ENCODE results near the gene FOXO1. TPM values are rescaled to one million over a fixed set of nuclear protein-coding genes. Genes with fewer than 3 reads are reported as not detected.

The FOXO1 gene
- total RNA-seq, 1 experiment from 2014 or later = 7.4 TPM

DNA sequence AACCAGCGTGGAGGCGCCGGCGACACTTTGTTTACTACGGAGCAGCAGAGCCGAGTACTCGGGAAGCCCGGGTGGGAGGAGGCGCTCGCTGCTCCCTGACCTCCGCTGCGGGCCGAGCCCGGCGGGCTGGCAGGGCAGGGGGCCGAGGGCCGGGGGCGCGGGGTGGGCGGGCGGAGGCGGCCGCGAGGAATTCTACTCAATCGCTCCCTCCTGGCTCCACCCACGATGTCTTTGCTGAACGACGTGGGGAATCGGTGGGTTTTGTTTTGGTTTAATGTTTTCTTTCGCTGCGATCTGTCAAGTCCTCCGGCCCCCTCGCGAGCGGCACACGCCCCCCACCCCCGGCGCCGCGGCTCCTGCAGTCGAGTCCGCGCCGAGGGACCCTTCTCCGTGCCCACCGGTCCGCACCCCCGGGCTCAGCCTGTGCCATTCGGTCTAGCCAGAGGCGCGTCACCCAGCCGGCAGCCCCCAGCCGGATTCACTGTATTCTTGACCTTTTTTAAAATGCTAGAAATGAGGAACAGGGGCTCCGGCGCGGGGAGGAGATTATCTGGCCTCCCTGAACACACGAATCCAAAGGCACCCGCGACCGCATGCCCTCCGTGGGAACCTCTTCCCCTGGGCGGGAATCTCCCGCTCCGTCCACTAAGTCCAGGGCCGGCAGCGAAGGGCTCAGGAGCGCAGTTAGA is 636 bp upstream of the FOXO1 start:
- DNase-seq (ENCODE audit: low spot score) = no peak

DNA sequence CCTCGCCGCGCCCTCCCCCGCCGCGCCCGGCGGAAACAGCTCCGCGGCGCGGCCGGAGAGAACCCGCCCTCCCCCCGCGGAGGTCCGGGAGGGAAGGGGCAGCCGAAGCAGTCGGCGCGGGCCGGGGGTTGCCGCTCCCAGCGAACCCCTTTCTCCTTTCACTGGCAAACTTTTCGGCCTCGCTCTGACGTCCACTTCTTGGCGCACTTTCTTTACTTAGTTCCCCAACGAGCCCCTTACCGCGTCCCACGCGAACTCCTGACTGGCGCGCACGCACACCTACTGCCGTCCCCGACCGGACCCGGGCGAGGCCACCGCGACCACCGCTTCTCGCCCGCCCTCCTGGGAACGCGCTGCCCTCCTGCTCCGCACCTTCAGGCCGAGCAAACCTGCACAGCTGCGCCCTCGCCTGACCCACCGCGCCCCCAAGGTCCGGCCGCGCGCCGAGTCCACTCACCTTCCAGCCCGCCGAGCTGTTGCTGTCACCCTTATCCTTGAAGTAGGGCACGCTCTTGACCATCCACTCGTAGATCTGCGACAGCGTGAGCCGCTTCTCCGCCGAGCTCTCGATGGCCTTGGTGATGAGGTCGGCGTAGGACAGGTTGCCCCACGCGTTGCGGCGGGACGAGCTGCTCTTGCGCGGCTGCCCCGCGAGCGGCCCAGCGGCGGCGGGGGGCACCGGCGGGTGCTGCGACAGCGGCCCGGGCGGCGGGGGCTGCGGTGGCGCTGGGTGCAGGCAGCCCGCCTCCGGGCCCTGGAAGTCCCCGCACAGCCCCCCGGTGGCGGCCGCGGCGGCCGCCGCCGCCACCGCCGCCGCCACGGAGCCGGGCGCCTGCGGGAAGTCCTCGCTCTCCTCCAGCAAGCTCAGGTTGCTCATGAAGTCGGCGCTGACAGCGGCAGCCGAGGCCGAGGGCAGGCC is 1.1 kb downstream of the FOXO1 start:
- DNase-seq (ENCODE audit: low spot score) = peak; percentile 67

- peak; percentile 84 for DNase-seq (ENCODE audit: low spot score)
Observed at GRCh38 chr13:40664350-40665125, 1.9 kb downstream of the FOXO1 start.

DNA sequence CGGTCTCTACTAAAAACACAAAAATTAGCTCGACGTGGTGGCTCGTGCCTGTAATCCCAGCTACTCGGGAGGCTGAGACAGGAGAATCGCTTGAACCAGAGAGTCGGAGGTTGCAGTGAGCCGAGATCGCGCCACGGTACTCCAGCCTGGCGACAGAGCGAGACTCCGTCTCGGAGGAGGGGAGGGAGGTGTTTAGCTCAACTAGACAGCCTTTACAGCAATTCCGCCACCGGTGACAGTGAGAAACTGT is 2.4 kb downstream of the FOXO1 start:
- peak; percentile 86 for DNase-seq (ENCODE audit: low spot score)

- DNase-seq (ENCODE audit: low spot score) = no peak
Observed at GRCh38 chr13:40662866-40663265, 3.6 kb downstream of the FOXO1 start.

DNA sequence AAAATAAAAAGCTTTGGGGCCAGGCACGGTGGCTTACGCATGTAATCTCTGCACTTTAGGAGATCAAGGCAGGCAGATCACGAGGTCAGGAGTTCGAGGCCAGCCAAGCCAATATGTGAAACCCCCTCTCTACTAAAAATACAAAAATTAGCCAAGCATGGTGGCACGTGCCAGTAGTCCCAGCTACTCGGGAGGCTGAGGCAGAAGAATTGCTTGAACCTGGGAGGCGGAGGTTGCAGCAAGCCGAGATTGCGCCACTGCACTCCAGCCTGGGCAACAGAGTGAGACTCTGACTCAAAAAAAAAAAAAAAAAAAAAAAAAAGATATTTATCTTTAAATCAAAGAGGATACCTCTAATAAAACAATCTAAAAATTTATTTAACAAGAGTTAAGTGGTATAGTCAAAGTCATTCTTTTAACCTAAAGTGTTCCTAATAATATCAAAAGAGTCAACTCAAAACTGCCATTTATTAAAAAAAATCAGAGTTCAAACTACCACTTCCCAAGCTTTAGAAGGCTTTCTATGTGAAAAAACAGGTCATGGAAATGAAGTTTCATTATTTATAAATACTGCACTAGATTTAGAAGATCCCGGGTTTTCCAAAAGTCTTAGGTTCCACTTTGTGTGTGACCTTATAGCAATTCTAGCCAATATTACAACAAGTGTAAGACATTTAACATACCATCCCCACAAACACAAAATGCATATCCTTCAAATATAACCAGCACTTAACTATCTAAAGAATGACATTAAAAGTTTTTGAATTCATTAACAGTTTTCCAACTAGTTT is 4.4 kb downstream of the FOXO1 start:
- no peak for DNase-seq (ENCODE audit: low spot score)

DNA sequence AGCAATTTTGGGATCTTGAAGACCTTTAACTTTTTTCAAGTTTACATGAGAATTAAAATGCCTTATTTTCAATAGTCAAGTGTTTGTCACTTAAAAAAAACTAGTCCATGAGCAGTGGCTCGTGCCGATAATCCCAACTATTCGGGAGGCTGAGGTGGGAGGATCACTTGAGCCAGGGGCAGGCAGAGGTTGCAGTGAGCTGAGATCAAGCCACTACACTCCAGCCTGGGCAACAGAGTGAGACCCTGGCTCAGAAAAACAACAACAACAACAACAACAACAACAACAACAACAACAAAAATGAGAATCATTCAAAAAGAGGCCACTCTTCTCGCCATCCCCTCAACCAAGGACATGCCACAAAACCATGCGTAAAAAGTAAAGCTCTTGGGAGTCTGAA is 5.7 kb downstream of the FOXO1 start:
- DNase-seq (ENCODE audit: low spot score) = no peak

- no peak for DNase-seq (ENCODE audit: low spot score)
Observed at GRCh38 chr13:40660141-40660664, 6.2 kb downstream of the FOXO1 start.

- no peak for DNase-seq (ENCODE audit: low spot score)
Observed at GRCh38 chr13:40657951-40658350, 8.5 kb downstream of the FOXO1 start.

- no peak for DNase-seq (ENCODE audit: low spot score)
Observed at GRCh38 chr13:40657307-40657706, 9.1 kb downstream of the FOXO1 start.

GRCh38 chr13:40656358-40656757 is 10.1 kb downstream of the FOXO1 start:
- DNase-seq (ENCODE audit: low spot score) = no peak

DNA sequence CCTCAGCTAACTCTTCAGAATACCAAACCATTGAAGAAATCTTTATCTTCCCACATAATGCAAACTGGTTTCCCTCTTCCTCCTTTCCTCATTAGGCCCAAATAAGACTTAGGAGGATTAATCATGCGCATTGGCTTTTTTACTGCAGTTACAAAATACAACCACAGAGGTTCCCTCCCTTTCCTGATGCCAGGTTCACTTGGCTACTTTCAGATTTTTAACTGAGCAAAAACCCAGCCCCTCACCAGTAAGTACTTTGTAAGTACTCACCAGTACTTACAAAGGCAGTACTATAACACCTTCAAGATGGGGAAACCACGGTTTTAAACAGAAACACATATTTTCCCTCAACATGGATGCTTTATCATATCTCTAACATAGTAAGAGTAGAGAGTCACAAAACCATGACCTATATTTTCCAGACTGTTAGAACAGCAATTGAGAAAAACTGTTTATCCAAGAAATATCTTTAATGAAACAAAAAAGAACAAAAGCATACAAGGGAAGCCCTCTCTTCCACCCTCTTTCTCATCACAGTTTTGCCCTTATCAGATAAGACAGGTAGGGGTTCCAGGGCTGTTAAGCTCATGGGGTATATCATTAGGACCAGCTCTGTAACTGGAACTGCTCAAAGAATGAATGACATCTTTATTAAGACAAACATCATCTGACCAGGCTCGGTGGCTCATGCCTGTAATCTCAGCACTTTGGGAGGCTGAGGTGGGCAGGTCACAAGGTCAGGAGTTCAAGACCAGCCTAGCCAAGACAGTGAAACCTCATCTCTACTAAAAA is 12.7 kb downstream of the FOXO1 start:
- DNase-seq (ENCODE audit: low spot score) = no peak

DNA sequence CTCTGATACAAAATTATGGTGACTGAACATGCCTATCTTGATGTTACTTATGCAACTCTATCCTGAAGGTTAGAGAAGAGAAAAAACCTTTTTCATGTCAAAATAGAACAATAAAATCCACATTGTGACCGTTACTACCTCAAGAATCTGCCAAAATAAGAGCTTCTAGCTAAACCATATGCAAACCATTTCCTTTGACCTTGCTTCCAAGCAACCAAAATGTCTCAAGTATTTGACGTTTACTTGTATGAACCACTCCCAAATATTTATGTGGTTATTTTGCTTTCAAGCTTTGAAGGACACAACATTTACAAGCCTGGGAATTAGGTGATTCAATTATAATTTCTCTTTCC is 13.9 kb downstream of the FOXO1 start:
- no peak for DNase-seq (ENCODE audit: low spot score)

- DNase-seq (ENCODE audit: low spot score) = no peak
Observed at GRCh38 chr13:40651866-40652587, 14.4 kb downstream of the FOXO1 start.

- DNase-seq (ENCODE audit: low spot score) = no peak
Observed at GRCh38 chr13:40648841-40649240, 17.6 kb downstream of the FOXO1 start.

GRCh38 chr13:40648040-40648439 is 18.4 kb downstream of the FOXO1 start:
- DNase-seq (ENCODE audit: low spot score) = peak; percentile 30

GRCh38 chr13:40644838-40645604 is 21.4 kb downstream of the FOXO1 start:
- peak; percentile 33 for DNase-seq (ENCODE audit: low spot score)

- no peak for DNase-seq (ENCODE audit: low spot score)
Observed at GRCh38 chr13:40640845-40641458, 25.5 kb downstream of the FOXO1 start.

- DNase-seq (ENCODE audit: low spot score) = no peak
Observed at GRCh38 chr13:40640202-40640601, 26.2 kb downstream of the FOXO1 start.

All from HT-29 (cell line).